HPDE6-E6E7 (cell line): Measurements from ENCODE around the gene RFX3.
A peak's percentile ranks its signal among the peaks of the same experiment; 100 is the strongest.

ENCODE experiments used
- DNase-seq: peaks from one replicate; pipeline ENCODE4 v3.0.0; 2011; ENCODE audit warnings: missing footprints; ENCODE audit errors: extremely low spot score

The RFX3 gene

GRCh38 chr9:3477236-3477834 lies 48.5 kb downstream of the RFX3 start:
- DNase-seq = no peak

DNA sequence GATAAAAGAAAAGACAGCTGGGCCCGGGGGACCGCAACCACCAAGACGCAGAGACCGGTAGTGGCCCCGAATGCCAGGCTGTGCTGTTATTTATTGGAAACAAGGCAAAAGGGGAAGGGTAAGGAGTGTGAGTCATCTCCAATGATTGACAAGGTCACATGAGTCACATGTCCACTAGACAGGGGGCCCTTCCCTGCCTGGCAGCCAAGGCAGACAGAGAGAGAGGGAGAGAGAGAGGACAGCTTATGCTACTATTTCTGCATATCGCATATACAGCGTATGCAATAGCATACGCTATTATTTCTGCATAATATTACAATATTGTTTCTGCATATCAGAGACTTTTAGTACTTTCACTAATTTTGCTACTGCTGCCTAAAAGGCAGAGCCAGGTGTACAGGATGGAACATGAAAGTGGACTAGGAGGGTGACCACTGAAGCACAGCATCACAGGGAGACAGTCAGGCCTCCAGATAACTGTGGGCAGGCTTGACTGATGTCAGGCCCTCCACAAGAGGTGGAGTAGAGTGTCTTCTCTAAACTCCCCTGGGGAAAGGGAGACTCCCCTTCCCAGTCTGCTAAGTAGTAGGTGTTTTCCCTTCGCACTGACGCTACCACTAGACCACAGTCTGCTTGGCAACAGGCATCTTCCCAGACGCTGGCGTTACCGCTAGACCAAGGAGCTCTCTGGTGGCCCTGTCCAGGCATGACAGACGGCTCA lies 50.3 kb downstream of the RFX3 start:
- DNase-seq = no peak

GRCh38 chr9:3474821-3475220 lies 51.0 kb downstream of the RFX3 start:
- no peak for DNase-seq

- DNase-seq = no peak
Observed at GRCh38 chr9:3473405-3473804, 52.4 kb downstream of the RFX3 start.

DNA sequence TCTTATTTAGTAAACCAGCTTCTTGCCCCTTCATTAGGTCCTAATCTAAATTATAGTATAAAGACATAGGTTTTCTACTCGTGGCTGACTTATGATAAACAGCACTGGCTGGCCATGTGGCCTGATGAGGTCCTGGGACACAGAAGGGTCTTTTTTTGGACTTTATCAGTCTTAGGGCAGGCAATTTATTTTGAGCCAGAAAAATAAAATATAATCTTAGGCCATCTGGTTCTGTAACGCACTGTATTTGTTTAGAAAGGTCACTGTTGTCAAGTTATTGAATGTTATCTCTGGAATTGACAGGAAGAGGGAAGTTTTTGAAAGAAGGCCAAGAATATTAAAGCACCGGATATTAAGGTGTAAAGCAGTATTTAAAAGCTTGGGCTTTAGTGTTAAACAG lies 53.9 kb downstream of the RFX3 start:
- no peak for DNase-seq

GRCh38 chr9:3468421-3469205 lies 57.2 kb downstream of the RFX3 start:
- DNase-seq = no peak

- DNase-seq = peak; percentile 36
Observed at GRCh38 chr9:3467593-3468219, 58.1 kb downstream of the RFX3 start.

- no peak for DNase-seq
Observed at GRCh38 chr9:3464033-3464638, 61.7 kb downstream of the RFX3 start.

- DNase-seq = no peak
Observed at GRCh38 chr9:3458806-3459475, 66.9 kb downstream of the RFX3 start.

DNA sequence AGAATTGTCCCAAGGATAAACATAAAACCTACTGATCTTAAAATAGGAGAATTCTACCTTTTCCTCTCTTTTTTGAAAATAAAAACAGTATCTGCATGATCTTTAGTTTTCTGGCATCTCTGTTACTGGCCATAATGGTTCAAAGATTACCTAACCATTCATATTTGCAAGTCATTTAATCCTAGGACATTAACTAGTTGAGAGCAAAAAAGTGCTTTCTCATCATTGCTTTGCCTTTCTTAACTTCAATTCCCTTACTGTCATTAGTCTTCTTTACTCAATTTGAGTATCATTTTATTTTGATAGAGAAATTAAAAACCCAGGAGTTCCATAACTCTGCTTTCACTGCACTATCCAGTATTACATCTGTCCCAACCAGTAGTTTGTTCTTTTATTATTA lies 68.6 kb downstream of the RFX3 start:
- DNase-seq = no peak

DNA sequence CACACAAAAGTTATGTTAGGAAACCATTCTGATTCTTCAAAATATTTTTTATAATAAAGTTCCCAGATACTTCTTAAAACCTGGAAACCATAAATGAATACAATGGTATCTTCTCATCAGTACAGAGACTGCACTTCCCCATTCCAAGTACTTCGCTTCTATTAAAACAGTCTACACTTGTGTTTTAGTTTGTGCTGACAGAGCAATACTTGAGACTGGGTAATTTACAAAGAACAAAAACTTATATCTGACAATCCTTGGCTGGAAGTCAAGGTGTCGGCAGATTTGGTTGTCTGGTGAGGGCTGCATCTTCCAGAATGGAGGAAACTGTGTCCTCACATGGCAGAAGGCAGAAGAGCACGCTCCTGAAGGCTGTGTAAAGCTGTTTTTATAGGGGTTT lies 70.1 kb downstream of the RFX3 start:
- no peak for DNase-seq

GRCh38 chr9:3455094-3455493 lies 70.7 kb downstream of the RFX3 start:
- no peak for DNase-seq

DNA sequence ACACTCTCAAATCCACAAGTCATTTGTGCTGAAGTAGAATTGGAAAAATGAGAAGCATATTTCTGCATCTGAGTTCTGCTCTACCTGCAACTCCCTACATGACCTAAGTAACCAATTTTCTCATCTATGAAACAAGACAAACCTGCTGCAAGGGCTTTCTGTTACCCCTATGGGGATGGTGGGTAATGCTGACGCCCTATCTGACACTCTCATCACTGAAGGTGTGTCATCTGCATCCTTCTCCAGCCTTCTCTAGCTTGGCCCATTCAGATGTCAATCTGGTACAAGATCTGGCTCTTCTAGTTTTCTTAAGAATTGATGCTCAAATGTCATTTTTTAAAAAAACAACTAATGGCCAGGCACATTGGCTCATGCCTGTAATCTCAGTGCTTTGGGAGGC lies 73.8 kb downstream of the RFX3 start:
- DNase-seq = no peak

DNA sequence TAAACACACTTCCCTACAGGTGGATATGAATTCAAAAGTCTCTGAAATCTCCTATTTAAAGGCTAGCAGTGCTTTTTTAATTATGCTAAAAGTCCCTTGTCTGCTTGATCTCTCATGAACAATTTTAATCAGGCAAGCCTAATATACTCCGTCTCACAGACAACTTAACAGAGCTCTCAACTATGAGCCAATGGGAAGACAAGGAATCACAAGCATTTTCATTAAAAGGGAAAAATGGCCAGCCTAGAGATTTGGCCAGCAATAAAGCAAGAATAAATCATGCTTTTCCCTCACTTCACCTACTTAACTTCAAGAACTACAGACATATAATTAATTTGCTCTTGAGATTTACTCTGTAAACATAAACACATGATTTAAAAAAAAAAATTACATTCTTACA lies 78.0 kb downstream of the RFX3 start:
- DNase-seq = no peak

- DNase-seq = no peak
Observed at GRCh38 chr9:3447143-3447542, 78.7 kb downstream of the RFX3 start.

DNA sequence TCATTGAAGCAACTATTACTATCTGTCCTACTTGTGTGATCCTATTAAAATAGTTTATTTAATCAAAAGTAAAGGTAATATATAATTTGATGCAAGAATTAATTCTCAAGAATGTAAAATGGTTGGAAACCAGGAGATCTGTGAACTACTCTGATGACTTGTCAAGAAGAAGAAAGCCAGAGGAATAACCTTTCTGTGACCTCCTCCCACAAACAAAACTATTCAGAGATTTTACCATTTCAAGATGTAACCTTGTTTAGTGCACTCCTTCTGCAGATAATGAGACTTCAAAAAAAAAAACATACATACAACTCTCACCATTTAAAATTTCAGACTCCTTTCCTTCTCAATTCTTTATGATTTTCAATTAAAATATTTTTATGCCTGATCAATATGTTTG lies 79.5 kb downstream of the RFX3 start:
- no peak for DNase-seq

GRCh38 chr9:3444016-3444415 lies 81.8 kb downstream of the RFX3 start:
- no peak for DNase-seq

- DNase-seq = peak; percentile 38
Observed at GRCh38 chr9:3441197-3441816, 84.5 kb downstream of the RFX3 start.

- DNase-seq = no peak
Observed at GRCh38 chr9:3436629-3437420, 89.0 kb downstream of the RFX3 start.

DNA sequence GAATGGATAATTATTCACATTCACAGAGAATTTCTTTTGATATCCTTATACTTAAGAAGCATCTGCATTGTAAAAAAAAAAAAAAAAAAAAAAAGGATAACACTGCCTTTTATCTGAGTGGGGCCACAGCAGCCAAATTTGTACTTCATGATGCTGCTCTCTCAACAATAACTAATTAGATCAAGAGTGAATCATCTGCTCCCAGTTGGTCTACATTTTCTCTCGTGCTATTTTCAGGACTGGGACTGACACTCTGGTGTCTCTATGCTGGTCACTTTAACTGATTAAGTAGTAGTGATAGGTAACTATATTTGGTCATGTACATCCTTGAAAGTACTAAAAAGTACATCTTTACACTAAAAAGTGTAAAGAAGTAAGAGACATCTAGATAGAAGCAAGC lies 90.1 kb downstream of the RFX3 start:
- DNase-seq = no peak
